Nephron (organoid): ENCODE measurements around the gene PAFAH1B2.

Experiments used
- H3K27ac Mint-ChIP-seq, 3 experiments: 2 replicates each; pipeline ENCODE4 v1.8.0; 2020; ENCODE audit warnings: mixed read lengths in 3 of 3, mild to moderate bottlenecking in 2 of 3, moderate library complexity in 1 of 3
- H3K27me3 Mint-ChIP-seq: 2 replicates; pipeline ENCODE4 v1.8.0; 2021; ENCODE audit warnings: low read depth, mild to moderate bottlenecking, moderate library complexity, mixed read lengths
- H3K36me3 Mint-ChIP-seq: 2 replicates; pipeline ENCODE4 v1.8.0; 2020; ENCODE audit warnings: low read depth, mixed read lengths
- H3K4me1 Mint-ChIP-seq: 2 replicates; pipeline ENCODE4 v1.8.0; 2020; ENCODE audit warnings: mixed read lengths
- H3K4me3 Mint-ChIP-seq, 3 experiments: 2 replicates each; pipeline ENCODE4 v1.8.0; 2020; ENCODE audit warnings: mild to moderate bottlenecking in 3 of 3, mixed read lengths in 3 of 3, moderate library complexity in 2 of 3
- H3K9me3 Mint-ChIP-seq: 2 replicates; pipeline ENCODE4 v1.8.0; 2020; ENCODE audit warnings: mixed read lengths
- TF ChIP-seq, protein P1 (sequence below), 3 experiments: fragments of 200-600 bp; sonication (generic); IDR thresholded peaks; one replicate each; pipeline ENCODE4 v1.5.0; 2021; ENCODE audit warnings: antibody characterized with exemption in 3 of 3; ENCODE audit not compliant: unreplicated experiment in 3 of 3

PAFAH1B2 gene

DNA sequence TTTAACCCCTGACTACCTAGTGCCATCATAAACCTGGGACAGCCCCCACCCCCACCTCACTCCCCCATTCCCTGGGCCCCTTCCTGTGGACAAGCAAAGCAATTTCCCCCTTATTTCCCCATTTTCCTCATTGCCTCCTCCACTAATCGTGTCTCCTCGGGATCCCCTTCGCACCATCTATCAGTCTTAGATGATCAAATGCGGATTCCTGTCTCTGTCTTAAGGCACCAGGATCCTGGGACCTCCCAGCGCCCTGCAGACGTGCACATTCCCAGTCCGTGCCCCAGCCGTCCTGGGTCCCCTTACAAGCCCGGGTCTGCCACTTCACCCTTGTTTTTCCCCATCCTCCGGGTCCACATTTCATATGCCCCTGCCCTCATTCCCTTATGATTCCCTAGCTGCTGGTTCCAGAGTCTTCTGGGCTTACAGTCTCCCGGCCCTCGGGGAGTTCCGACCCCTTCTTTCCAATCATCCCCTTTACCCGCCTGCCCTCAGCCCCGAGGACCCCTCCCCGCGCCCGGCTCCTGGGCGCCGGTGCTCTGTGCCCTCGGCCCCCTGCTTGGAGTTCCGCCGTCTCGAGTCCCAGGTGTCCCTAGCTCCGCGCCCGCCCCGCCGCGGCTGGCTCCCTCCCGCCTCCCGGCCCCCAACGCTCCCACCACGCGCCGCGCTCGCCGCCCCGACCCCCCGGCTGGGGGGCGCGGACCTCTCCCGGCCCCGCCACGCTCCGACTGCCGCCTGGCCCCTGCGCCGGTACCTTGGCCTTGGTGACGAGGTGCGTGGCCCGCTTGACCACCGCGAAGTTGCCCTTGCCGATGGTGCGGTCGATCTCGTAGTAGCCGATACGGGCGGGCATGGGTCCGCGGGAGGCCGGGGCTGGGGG lies 46.5 kb upstream of the PAFAH1B2 start:
- TF ChIP-seq, protein P1, sequence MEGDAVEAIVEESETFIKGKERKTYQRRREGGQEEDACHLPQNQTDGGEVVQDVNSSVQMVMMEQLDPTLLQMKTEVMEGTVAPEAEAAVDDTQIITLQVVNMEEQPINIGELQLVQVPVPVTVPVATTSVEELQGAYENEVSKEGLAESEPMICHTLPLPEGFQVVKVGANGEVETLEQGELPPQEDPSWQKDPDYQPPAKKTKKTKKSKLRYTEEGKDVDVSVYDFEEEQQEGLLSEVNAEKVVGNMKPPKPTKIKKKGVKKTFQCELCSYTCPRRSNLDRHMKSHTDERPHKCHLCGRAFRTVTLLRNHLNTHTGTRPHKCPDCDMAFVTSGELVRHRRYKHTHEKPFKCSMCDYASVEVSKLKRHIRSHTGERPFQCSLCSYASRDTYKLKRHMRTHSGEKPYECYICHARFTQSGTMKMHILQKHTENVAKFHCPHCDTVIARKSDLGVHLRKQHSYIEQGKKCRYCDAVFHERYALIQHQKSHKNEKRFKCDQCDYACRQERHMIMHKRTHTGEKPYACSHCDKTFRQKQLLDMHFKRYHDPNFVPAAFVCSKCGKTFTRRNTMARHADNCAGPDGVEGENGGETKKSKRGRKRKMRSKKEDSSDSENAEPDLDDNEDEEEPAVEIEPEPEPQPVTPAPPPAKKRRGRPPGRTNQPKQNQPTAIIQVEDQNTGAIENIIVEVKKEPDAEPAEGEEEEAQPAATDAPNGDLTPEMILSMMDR (IDR thresholded peaks at IDR 0.05; ENCODE audit: unreplicated experiment in 3 of 3), result no peak
- Mint-ChIP-seq H3K9me3 (no peaks in the 10 kb centered on the region), H3K4me1 (peaks cover 51% of the 10 kb centered on the region), H3K36me3 (peaks cover under 1% of the 10 kb centered on the region), H3K27me3 (no peaks in the 10 kb centered on the region), H3K27ac (peak overlapping the region; percentile 87 to 93 (median 90)), H3K4me3 (peak overlapping the region; percentile 95 to 96 (median 95))

DNA sequence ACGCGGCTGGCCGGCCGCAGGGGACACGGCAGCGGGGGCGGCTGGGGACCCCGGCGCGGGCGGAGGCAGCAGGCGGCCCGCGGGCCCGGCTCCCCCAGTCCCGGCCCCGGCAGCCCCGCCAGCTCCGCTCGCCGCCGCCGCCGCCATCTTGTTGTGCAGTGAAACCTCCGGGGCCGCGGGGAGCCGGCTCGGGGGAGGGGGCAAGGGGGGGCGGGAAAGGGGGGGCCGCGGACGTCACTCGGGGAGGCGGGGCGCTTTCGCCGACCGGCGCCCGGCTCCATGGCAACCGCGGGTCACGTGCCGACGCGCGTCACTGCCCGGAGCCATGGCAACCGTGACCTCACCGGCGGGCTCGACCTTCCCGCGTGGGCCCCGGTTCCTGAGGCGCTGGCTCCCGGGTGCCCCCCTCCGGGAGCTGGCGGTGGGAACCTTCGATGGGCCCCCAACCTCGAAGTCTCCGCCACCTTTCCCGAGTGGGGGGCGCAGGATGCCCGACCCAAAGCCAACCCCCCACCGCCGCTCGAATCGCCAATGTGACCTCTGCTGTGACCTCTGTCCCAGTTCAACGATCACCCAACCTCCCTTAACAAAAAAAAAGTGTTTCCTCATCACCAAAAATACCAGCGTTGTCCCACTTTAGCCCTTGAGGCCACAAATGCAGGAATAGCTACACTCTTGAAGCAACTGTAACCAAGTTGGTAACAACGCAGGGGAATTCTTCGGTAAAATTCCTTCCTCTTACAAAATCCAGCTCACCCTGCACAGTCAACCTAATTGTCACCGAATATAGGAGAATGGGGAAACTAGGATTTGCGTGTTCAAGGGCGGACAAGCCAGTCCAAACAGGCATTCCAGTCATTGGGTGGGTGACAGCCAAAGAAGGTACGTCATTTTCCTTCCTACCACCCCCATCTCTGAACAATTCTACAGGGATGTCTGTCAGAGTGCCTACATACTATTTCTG lies 45.5 kb upstream of the PAFAH1B2 start, which contains the start of gene SIK3:
SIK3 (minus strand) TSS at position 160 of the 964 bp plus-strand sequence; CDS start at position 147, 13 bp downstream.
- Mint-ChIP-seq H3K9me3 (no peaks in the 10 kb centered on the region), H3K4me1 (peaks cover 51% of the 10 kb centered on the region), H3K4me3 (peak within 1 kb of the TSS; percentile 96 to 98 (median 97)), H3K27ac (peak within 1 kb of the TSS; percentile 97 to 100 (median 99)), H3K27me3 (no peaks in the 10 kb centered on the region), H3K36me3 (no peaks in the 10 kb centered on the region)
- TF ChIP-seq, protein P1 (IDR thresholded peaks at IDR 0.05; ENCODE audit: unreplicated experiment in 3 of 3), result peak; percentile 27 to 47 (median 34)

DNA sequence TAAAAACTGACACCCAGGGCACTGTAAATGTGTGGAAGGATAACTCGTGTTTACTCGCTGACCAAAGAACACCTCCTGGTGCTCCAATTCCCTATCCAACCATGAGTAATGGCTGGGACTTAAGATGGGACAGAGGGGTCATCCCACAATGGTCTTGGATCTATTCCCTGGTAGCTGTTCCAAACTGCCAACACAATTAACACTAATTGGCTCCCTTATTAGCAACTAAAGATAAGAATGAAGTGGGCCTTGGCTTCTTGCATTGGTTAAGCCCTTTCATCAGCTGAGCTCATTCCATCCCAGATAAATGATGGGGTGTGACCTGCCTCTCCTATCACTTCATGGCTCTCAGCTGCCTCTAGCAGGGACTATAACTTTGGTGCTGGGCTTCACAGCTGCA lies 44.4 kb upstream of the PAFAH1B2 start:
- TF ChIP-seq, protein P1 (IDR thresholded peaks at IDR 0.05; ENCODE audit: unreplicated experiment in 3 of 3), result no peak
- Mint-ChIP-seq H3K27me3 (no peaks in the 10 kb centered on the region), H3K27ac (peak overlapping the region; percentile 97 to 100 (median 99)), H3K9me3 (no peaks in the 10 kb centered on the region), H3K4me3 (peak overlapping the region; percentile 96 to 98 (median 97)), H3K4me1 (peaks cover 49% of the 10 kb centered on the region), H3K36me3 (no peaks in the 10 kb centered on the region)

DNA sequence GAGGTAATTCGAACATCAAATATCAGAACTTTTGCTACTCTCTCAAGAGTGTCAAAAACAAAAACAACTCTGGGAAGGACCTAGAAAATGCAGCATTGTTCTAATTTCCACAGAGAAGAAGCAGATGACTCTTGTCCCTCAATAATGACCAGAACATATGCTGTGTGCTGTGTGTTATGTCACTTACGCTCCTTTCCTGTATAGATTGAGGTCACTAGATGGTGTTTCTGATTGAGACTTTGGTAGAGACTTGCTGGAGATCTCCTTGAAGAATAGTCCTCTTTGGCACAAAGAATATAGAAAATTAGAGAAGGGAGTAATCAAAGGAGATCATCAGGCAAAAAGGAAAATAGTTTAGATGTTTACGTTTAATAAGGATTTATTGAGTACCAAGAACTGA lies 43.5 kb upstream of the PAFAH1B2 start:
- Mint-ChIP-seq H3K4me3 (peak overlapping the region; percentile 62 to 98 (median 78)), H3K4me1 (peaks cover 40% of the 10 kb centered on the region), H3K9me3 (no peaks in the 10 kb centered on the region), H3K27ac (peak overlapping the region; percentile 41 to 97 (median 74)), H3K27me3 (no peaks in the 10 kb centered on the region), H3K36me3 (no peaks in the 10 kb centered on the region)
- TF ChIP-seq, protein P1 (IDR thresholded peaks at IDR 0.05; ENCODE audit: unreplicated experiment in 3 of 3), result no peak

DNA sequence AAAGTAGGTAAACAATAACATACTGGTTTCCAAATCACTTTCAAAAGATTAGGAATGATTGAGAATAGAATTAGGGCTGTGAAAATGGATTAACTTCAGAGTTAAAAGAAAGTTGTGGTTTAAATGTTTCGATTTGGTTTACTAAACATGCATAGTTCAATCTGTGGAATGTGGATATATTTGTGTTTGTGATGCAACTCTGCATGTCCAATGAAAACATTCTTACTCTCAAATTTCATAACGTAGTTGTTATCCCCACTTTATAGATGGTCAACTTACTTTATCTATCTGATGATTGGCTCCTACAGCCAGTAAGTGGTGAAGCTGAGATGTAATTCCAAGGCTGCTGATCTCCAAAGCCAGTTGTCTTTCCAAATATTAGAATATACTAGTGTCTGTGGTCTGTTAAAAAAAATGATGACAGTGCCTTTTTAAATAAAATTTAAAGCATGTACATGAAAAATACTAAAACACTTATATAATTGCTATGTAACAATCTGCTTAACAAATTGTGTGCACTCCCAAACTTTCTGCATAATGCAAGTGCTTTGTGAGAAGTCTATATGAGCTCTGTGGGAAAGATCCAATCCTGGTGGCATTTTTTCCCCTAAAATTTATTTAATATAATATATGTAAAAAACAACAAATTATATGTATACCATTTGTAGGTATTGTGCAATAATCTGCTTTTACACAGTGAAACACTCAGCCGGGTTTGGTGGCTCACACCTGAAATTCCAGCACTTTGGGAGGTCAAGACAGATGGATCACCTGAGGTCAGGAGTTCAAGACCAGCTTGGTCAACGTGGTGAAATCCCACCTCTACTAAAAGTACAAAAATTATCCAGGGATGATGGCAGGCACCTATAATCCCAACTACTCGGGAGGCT lies 36.1 kb upstream of the PAFAH1B2 start:
- H3K4me1 Mint-ChIP-seq, result no peaks in the 10 kb centered on the region
- no peak overlapping the region for H3K27ac Mint-ChIP-seq
- H3K9me3 Mint-ChIP-seq, result peaks cover 4% of the 10 kb centered on the region
- no peaks in the 10 kb centered on the region for H3K36me3 Mint-ChIP-seq
- H3K4me3 Mint-ChIP-seq, result no peak overlapping the region
- H3K27me3 Mint-ChIP-seq, result no peaks in the 10 kb centered on the region
- TF ChIP-seq, protein P1 (IDR thresholded peaks at IDR 0.05; ENCODE audit: unreplicated experiment in 3 of 3), result no peak
